HG03354 (cell line): ENCODE results near the gene OPCML.

ENCODE experiments used
- ATAC-seq: cut with Tn5 transposase; IDR thresholded peaks from one replicate; pipeline ENCODE4 v1.9.1; 2021; ENCODE audit warnings: mild to moderate bottlenecking; ENCODE audit not compliant: unreplicated experiment, poor library complexity, severe bottlenecking

The OPCML gene

GRCh38 chr11:132818951-132819350 lies 713.4 kb downstream of the OPCML start:
- no peak for ATAC-seq

- no peak for ATAC-seq
Observed at GRCh38 chr11:132817387-132817786, 714.9 kb downstream of the OPCML start.

- ATAC-seq: no peak
Observed at GRCh38 chr11:132814410-132814809, 717.9 kb downstream of the OPCML start.

GRCh38 chr11:132811649-132812048 lies 720.7 kb downstream of the OPCML start:
- ATAC-seq: no peak

- ATAC-seq: no peak
Observed at GRCh38 chr11:132809070-132809469, 723.2 kb downstream of the OPCML start.

- ATAC-seq: no peak
Observed at GRCh38 chr11:132804258-132804657, 728.0 kb downstream of the OPCML start.

- ATAC-seq: no peak
Observed at GRCh38 chr11:132803436-132803835, 728.9 kb downstream of the OPCML start.

GRCh38 chr11:132802947-132803346 lies 729.4 kb downstream of the OPCML start:
- no peak for ATAC-seq

GRCh38 chr11:132793831-132794230 lies 738.5 kb downstream of the OPCML start:
- no peak for ATAC-seq

- ATAC-seq: no peak
Observed at GRCh38 chr11:132792341-132793140, 739.8 kb downstream of the OPCML start.

- ATAC-seq: no peak
Observed at GRCh38 chr11:132790971-132791370, 741.3 kb downstream of the OPCML start.

GRCh38 chr11:132790466-132790865 lies 741.8 kb downstream of the OPCML start:
- ATAC-seq: no peak

GRCh38 chr11:132788816-132789325 lies 743.4 kb downstream of the OPCML start:
- no peak for ATAC-seq

- ATAC-seq: no peak
Observed at GRCh38 chr11:132785878-132786277, 746.4 kb downstream of the OPCML start.

- no peak for ATAC-seq
Observed at GRCh38 chr11:132784441-132784840, 747.9 kb downstream of the OPCML start.

GRCh38 chr11:132782102-132782501 lies 750.2 kb downstream of the OPCML start:
- no peak for ATAC-seq

GRCh38 chr11:132780046-132780445 lies 752.3 kb downstream of the OPCML start:
- ATAC-seq: no peak

GRCh38 chr11:132779497-132779896 lies 752.8 kb downstream of the OPCML start:
- ATAC-seq: no peak

- no peak for ATAC-seq
Observed at GRCh38 chr11:132777067-132777975, 755.0 kb downstream of the OPCML start.

GRCh38 chr11:132773751-132774150 lies 758.5 kb downstream of the OPCML start:
- ATAC-seq: no peak
